ENCODE results near the gene PDGFD. TPM values are rescaled to one million over a fixed set of nuclear protein-coding genes. Genes with fewer than 3 reads are reported as not detected.

PDGFD gene
- total and polyA plus RNA-seq, 2 experiments from 2014 or later: 100 to 105 TPM

DNA sequence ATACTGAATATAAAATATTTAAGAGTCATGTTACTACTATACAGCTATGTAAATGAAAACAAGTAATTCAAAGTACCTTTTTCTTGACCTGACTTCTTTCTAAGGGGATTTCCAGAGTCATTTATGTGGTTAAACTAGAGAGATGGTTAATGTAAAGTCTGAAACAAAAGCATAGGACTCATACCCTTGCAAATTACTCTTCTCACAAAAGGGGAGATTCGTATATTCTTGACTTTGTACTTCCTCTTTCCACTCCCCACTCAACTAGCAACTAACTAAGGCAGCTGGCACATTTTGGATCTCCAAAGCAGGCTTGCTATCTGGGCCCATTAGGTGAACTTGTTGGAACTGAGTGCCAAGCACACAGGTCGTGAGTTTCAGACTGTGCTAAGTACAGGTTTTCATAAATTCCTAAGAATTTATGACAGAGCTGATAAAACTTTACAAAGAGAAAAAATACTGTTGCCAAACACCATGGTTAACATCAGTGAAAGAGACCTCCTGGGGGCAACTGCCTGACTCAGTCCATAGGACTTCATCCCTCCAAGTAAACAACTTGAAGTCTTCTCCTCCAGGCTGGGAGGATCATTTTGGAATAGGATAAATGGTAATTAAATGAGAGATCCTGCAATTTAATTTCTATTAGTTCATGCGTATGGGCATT lies 204.5 kb downstream of the PDGFD start:
- TF ChIP-seq, protein P1, sequence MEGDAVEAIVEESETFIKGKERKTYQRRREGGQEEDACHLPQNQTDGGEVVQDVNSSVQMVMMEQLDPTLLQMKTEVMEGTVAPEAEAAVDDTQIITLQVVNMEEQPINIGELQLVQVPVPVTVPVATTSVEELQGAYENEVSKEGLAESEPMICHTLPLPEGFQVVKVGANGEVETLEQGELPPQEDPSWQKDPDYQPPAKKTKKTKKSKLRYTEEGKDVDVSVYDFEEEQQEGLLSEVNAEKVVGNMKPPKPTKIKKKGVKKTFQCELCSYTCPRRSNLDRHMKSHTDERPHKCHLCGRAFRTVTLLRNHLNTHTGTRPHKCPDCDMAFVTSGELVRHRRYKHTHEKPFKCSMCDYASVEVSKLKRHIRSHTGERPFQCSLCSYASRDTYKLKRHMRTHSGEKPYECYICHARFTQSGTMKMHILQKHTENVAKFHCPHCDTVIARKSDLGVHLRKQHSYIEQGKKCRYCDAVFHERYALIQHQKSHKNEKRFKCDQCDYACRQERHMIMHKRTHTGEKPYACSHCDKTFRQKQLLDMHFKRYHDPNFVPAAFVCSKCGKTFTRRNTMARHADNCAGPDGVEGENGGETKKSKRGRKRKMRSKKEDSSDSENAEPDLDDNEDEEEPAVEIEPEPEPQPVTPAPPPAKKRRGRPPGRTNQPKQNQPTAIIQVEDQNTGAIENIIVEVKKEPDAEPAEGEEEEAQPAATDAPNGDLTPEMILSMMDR (IDR thresholded peaks at IDR 0.05; ENCODE audit: low read depth, low read length): no peak
- H3K27me3 ChIP-seq: no peaks in the 10 kb centered on the region
- no peak overlapping the region for H3K4me3 ChIP-seq
- peak in 1 of 2 donors; percentile 52 for DNase-seq (ENCODE audit: low read depth in 1 of 2, low spot score in 1 of 2)
- no peaks in the 10 kb centered on the region for H3K9me3 ChIP-seq (ENCODE audit: low read depth)
- H3K36me3 ChIP-seq: no peaks in the 10 kb centered on the region
- H3K27ac ChIP-seq: no peak overlapping the region
- no peaks in the 10 kb centered on the region for H3K4me1 ChIP-seq (ENCODE audit: low read depth)

DNA sequence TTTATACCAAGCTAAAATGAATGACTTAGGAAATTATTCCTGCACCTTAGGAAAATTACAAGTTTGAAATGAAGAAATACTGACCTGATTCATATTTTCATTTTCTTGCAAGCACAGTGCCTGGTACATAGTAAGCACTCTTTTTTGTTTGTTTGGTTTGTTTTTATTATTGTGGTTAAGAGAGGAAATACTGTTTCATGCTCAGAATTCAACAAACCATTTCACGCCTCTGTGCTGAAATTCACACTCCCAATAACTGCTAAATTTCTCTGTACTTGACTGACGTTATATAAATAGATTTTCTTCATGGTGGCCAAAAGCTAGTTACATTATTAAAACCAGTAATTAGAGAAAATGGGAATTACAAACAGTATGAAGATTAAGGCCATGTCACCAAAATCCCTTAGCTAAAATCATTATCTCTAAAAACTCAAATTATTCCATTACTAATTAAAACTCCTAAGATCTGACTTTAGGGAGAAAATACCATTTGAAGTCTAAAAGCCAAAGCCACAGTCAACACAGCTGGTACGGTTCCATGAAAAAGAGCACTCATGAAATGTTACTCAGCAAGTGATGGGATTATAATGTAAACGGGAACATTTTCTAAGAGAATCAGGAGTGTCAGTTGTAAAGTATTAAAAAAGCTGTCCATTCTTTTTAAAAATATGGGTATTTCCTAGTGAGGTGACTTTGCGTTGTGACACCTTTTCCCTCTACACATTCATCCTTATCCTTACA lies 205.3 kb downstream of the PDGFD start:
- no peak overlapping the region for H3K4me3 ChIP-seq

DNA sequence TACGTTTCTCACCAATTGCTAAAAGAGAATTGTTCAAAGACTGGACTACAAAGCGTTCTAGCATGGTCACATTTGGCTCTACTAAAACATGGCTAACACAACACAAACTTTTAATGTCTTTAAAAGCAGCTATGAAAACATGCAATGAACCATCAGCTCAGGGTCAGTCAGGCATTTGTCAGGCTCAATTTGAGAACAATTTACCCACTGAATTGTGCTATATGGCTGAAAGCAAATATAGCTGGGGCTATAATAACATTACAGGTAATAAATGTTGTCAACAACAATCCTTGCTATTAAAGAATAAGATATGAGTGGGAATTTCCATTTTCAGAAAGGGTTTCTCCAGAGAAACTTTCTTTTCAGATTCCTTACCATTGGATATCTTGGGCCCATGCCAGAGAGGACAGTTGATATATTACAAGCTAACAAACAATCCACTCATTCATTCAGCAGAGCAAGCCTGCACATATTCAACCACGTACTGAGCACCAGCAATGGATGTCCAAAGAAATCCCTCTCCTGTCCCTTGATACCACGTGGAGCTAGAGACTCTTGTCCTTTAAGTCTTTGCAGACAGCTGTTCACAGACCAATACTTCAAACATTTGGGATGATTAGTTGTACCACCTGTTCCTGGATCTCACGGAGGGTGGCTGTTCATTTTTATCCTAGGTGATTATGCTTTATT lies 210.0 kb downstream of the PDGFD start:
- H3K36me3 ChIP-seq: no peaks in the 10 kb centered on the region
- H3K4me3 ChIP-seq: no peak overlapping the region
- DNase-seq (ENCODE audit: low read depth in 1 of 2, low spot score in 1 of 2): no peak
- H3K27me3 ChIP-seq: no peaks in the 10 kb centered on the region
- TF ChIP-seq, protein P1 (IDR thresholded peaks at IDR 0.05; ENCODE audit: low read depth, low read length): no peak
- no peaks in the 10 kb centered on the region for H3K4me1 ChIP-seq (ENCODE audit: low read depth)
- no peak overlapping the region for H3K27ac ChIP-seq
- no peaks in the 10 kb centered on the region for H3K9me3 ChIP-seq (ENCODE audit: low read depth)

More for the DNA sequence above, 205.3 kb downstream of the PDGFD start:
- no peaks in the 10 kb centered on the region for H3K27me3 ChIP-seq
- TF ChIP-seq, protein P1 (IDR thresholded peaks at IDR 0.05; ENCODE audit: low read depth, low read length): no peak
- no peak overlapping the region for H3K27ac ChIP-seq
- H3K4me1 ChIP-seq (ENCODE audit: low read depth): no peaks in the 10 kb centered on the region
- H3K9me3 ChIP-seq (ENCODE audit: low read depth): no peaks in the 10 kb centered on the region
- DNase-seq (ENCODE audit: low read depth in 1 of 2, low spot score in 1 of 2): no peak
- H3K36me3 ChIP-seq: no peaks in the 10 kb centered on the region

DNA sequence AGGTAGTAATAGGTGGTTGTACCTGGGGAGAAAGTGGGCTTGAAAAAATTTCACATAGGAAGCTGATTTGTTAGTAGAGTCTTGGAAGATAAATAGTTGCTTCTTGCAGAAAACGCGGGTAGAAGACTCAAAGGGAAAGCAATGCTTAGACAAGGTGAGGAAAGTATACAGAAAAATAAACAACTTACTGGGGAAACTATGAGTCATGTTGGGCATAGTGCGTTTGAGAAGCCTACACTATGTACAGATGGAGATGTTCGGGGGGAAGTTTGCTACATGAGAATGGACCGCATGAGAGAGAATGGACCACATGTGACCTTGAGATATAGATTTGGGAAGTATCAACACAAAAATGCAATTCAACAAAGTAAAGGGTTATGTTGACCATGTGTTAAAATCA lies 214.2 kb downstream of the PDGFD start:
- no peaks in the 10 kb centered on the region for H3K9me3 ChIP-seq (ENCODE audit: low read depth)
- no peak for DNase-seq (ENCODE audit: low read depth in 1 of 2, low spot score in 1 of 2)
- no peak overlapping the region for H3K27ac ChIP-seq
- H3K27me3 ChIP-seq: no peaks in the 10 kb centered on the region
- TF ChIP-seq, protein P1 (IDR thresholded peaks at IDR 0.05; ENCODE audit: low read depth, low read length): no peak
- H3K36me3 ChIP-seq: no peaks in the 10 kb centered on the region
- H3K4me1 ChIP-seq (ENCODE audit: low read depth): peaks cover 15% of the 10 kb centered on the region
- no peak overlapping the region for H3K4me3 ChIP-seq

DNA sequence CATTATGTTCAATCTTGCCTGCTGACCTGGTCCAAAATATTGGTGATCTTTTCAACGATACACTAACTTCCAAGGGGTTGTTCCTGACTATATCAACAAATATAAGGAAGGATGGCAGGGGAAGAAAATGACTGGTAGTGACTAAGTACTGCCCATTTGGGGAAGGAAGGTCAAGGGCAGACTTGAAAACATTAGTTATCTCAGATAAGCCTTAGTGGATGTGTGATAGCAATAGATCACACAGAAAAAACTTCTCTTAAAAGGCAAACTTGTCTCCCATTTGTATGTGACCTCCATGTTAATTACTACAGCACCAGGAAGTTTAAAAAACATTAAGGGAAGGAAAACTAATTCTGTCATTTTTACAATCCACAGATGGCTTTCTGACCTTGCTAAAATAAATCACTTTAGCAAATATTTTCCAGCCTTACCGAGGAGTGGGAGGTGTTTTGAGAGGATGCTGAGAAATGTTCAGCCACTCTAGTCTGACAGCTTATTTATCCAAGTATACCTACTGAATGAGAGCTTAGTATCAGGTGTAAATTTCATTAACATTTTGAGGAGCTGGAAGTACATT lies 215.7 kb downstream of the PDGFD start:
- Histone ChIP-seq H3K27ac (peak overlapping the region; percentile 1), H3K4me3 (no peak overlapping the region), H3K9me3 (ENCODE audit: low read depth) (no peaks in the 10 kb centered on the region), H3K36me3 (no peaks in the 10 kb centered on the region), H3K4me1 (ENCODE audit: low read depth) (peaks cover 15% of the 10 kb centered on the region), H3K27me3 (no peaks in the 10 kb centered on the region)
- TF ChIP-seq, protein P1 (IDR thresholded peaks at IDR 0.05; ENCODE audit: low read depth, low read length): no peak
- no peak for DNase-seq (ENCODE audit: low read depth in 1 of 2, low spot score in 1 of 2)

Data from cardiac muscle cell (in vitro differentiated cells and primary cell).